Measurements from ENCODE around the gene TAX1BP1.

DNA sequence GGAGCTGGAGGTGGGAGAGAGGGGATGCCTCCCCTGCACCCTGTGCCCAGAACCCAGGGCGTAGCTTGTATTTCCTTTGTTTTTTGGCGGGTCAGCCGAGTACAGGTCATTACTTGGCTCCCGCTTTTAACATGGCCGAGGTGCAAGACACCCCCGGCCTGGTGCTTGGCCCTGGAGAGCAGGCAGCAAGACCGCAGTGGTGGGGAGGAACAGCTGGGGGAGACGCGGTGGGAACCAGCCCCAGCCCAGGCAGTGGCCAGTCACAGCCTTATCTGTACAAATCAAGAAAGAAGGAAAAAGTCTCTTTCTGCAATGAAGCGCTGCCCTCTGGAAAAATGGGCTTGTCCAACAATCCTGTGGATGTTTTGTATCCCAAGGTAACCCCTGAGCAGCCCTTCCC is 99.1 kb downstream of the TAX1BP1 start:
- TF ChIP-seq, protein P1, sequence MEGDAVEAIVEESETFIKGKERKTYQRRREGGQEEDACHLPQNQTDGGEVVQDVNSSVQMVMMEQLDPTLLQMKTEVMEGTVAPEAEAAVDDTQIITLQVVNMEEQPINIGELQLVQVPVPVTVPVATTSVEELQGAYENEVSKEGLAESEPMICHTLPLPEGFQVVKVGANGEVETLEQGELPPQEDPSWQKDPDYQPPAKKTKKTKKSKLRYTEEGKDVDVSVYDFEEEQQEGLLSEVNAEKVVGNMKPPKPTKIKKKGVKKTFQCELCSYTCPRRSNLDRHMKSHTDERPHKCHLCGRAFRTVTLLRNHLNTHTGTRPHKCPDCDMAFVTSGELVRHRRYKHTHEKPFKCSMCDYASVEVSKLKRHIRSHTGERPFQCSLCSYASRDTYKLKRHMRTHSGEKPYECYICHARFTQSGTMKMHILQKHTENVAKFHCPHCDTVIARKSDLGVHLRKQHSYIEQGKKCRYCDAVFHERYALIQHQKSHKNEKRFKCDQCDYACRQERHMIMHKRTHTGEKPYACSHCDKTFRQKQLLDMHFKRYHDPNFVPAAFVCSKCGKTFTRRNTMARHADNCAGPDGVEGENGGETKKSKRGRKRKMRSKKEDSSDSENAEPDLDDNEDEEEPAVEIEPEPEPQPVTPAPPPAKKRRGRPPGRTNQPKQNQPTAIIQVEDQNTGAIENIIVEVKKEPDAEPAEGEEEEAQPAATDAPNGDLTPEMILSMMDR (IDR thresholded peaks at IDR 0.05; ENCODE audit: low read depth, low read length), result no peak
- TF ChIP-seq POLR2A (IDR thresholded peaks at IDR 0.05; ENCODE audit: extremely low read depth, insufficient read length), result no peak
- TF ChIP-seq, protein P2, sequence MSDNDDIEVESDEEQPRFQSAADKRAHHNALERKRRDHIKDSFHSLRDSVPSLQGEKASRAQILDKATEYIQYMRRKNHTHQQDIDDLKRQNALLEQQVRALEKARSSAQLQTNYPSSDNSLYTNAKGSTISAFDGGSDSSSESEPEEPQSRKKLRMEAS (IDR thresholded peaks at IDR 0.05; ENCODE audit: low read depth, low read length), result no peak
- no peak for TF ChIP-seq MYC (IDR thresholded peaks at IDR 0.05; ENCODE audit: low read depth, low read length)

All from NB4 (cell line).